HG02943 (cell line): ENCODE results near the gene EPS15.
"Not testable (repeated sequence)": the region's sequence is repeated elsewhere in the genome, so short reads cannot be mapped to it uniquely, and the experiment has no call there.

Source experiments
- ATAC-seq: cut with Tn5 transposase; IDR thresholded peaks from one replicate; pipeline ENCODE4 v1.9.1; 2021; ENCODE audit warnings: mild to moderate bottlenecking, low read depth, moderate library complexity; ENCODE audit not compliant: unreplicated experiment

EPS15 gene

DNA sequence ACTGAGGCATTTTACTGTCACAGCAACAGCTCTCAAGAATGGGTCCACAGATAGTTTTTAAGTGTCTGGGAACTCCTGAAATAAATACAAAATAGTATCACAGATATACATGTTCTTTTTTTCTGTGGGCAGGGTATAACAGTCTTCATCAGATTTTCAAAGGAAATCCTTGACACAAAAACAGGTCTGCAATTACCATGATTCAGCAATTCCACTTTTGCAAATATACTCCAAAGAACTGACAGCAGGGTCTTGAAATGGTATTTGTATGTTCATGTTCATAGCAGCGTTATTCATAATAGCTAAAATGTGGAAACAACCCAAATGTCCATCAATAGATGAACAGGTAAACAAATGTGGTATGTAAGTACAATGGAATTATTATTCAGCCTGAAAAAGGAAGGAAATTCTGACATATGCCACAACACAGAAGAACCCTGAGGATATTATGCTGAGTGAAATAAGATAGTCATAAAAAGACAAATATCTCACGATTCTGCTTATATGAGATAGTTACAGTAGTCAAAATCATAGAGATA is 85.0 kb downstream of the EPS15 start:
- no peak for ATAC-seq

DNA sequence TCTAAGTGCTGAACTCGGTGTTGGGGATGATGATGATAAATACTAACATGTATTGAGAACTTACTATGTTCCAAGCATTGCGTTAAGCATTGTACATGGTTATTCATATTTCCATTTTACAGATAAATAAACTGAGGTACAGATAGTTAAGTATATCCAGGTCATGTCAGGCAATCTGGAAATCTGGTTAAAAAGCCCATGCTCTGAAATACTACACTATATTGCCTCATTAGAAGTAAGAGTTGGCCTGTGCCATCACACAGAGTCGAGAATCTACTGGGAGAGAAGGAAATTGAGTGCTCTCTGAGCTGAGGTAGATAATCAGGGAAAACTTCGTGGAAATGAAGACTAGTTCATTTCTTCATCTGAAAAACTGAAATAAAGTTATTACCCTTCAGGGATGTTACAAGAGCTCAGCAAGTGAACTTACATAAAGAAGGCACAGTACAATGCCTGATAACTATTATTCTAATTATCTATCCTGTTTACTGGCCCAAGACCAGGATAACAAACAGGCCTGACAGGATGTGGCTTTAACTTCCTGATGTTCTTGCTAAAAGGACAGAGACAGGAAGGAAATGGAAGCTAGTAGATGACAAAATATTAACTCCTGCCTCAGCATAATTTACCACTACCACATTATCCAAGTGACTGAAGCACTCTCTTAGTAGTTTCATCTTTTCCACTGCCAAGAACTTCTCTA is 85.6 kb downstream of the EPS15 start:
- no peak for ATAC-seq

DNA sequence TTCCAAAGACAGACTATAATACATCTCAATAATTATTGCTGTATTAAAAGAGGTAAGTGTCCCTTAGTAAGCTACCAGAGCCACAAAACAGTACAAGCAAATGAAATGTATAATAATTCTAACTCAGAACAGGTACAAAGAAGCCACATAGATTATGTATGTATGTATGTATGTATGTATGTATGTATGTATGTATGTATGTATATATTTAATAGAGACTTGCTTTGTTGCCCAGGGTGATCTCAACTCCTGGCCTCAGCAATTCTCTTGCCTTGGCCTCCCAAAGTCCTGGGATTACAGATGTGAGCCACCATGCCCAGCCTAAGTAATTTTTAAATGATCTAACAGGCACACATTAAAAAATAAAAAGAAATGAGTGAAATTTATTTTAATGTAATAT is 86.9 kb downstream of the EPS15 start:
- no peak for ATAC-seq

DNA sequence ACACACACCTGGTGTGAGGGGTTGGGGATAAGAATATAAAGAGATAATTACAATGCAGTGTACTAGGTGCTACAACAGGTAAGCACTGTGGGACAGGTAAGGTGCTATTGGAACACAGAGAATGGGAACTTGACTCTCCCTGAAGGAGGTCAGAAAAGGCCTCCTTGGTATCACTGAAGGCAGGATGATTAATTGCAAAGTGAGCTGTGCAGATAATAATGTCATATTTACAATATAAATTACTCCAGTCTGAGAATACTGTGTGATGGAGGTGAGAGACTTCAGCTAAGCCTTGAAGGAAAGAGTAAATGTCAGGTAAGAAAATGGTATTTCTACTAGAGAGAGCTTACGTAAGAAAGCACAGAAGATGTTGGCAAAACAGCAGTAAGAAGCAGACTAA is 91.6 kb downstream of the EPS15 start:
- no peak for ATAC-seq

DNA sequence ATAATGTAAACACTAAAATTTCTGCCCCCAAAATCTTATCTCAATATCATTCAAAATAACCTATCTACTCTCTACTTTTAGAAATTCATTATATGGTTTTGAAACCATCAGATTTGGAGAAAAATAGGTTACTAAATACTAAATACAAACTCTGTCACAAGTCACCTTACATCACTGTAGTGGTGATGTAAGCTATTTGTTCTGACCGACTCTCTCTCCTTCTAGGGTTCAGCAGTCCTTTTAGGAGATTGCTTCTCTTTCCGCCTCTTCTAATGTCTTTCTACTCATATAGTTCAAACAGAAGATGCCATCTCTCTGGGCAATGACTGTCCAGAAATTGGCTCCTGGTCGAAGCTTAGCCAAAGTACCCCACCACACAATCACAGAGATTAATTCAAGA is 93.1 kb downstream of the EPS15 start:
- no peak for ATAC-seq

DNA sequence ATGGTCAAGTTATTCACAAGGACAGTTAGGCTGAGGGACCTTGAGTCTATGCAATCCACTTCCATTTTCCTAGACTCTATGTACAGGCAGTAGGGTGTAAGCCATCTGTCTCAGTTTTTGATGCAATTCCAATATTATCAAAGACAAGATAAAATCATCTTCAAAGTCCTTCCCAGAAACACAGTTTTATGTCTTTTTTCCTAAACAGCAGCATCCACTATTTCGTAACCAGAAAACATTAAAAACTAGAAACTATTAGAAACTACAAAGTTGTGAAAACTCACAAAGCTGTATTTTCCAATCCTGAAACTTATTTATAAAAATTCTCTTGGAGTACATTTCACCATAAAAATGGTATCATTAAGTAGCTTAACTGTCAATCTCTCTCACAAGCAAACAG is 93.8 kb downstream of the EPS15 start:
- ATAC-seq = no peak

DNA sequence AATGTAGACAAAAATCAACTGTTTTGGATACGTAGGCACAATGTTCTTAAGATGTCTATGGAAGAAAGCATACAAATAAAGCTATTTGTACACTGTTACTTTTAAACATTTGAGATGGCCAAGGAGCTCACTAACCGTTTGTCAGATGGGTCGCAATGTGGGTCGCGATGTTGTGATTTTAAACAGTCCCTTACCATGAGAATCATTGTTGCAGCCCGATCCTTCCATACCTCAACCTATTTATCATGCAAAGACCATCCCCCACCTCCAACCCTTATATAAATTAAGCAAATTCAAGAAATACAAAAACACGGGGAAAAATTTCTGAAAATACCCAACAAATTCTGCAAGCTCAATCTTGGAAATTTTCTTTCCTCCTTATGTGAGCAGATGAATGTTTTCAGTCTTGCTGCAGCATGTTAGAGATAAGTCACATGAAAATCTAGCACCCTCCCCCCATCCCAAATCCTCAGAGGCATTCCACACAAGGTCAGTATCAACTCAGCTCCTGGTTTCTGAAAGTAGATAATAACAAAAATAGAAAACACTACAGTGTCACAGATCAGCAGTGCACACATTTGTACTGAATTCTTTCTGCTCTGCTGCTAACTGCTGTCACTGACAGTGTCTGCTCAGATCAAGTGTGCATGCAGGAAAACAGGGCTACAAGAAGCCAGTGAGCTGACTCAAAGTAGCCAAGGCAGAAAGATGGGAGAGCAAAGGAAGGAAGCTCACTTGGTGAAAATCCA is 95.8 kb downstream of the EPS15 start:
- no peak for ATAC-seq

DNA sequence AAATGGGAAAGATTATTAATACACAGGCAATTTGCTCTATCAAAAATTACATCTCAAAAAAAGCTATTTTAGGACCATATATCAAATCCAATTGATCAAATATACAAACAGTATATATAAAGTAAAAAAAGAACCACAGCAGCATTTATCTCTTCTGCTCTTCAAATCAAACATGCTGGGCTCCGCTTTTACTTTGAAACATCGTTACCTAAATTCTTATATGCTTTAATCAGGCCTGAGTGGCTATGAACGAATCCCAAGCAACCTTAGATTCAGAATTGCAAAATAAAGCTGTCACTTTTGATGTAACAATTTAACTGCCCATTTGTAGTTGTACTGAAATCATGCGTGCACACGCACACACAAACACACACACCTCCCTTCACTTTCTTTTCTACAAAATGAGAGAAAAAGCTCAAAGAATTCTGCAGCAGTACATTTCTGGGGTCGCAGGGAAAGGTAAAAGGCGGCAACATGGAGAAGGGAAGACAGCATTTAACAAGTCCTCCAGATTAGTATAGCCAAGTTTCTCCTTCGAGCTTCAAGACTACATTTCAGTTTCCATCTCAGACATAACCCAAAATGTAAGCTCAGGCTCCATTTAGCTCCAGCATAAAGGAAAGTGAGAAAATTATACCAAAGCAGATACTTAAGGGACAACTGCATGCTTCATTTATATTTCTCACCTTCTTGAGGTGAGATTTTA is 96.5 kb downstream of the EPS15 start:
- ATAC-seq = no peak

DNA sequence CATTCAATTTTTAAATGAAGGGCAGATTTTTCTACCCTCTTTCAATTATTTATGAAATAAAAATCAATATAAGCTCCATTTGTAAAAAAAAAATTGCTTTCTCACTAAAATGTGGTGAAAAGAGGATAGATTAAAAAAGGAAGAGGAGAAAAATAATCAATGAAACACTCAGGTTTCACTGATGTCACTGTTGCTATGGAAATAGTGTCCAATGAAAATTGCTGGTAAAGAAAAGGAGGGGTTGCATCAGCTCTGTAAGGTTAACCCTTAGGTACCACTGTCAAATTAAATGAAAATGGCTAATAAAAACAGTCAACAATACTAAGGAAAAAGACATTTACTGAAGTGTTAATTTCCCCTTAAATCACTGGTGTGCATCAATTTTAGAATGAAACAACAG is 97.1 kb downstream of the EPS15 start:
- ATAC-seq = no peak

DNA sequence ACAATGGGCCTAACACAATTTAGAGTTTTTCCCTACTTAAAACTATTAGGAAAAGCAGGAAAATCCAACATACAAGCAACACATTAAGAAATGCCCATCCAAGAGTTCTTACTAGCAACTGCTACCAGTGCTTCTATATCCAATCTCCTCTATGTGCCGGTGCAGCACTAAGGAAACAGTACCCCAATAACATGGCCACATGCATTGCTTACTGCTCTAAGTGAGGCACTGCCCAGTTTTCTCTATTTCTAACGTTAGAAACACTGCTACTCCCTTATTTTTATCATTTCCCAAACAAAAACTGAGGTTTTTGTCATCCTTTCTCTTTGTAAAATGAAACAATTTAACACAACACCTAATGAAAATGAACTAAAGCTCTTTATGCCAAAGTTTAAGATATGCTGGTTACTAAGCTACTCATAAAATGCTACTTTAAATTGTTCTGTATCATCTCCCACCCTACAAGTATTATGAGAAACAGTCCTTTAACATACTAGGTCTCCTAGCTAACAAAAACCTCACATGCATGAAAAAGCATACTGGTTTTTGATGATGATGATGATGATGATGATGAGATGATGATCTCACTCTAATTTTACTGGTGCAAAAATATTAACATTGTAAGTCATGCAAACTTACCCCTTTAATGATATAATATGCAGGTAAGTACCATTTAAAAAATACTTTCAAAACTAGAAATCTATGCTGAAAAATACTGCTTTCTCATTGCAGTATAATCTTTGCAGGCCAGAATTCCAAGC is 98.0 kb downstream of the EPS15 start:
- no peak for ATAC-seq

DNA sequence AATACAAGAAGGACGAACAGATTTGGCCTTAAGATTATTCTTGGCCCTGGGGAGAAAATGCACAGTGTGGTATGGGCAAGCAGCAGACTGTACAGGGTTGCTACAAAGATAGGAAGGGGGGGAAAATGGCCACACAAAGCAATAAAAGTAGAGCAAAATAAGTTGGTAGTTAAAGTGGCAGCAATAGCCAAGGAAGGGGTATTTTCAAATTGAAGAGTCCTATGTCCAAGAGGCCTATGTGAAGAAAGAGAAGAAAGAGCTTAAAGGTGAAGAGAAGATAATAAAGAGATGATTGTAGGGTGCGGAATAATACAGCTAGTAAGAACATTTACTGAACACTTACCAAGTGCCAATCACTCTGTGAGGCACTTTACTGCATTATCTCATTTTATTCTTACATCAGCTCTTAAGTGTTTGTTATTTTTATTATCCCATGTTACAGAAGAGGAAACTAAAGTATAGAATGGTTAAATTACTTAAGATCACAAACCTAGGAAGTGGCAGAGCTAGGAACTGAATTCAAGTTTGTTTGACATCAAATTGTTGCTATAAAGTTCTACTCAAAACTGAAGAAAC is 100.6 kb downstream of the EPS15 start:
- ATAC-seq = no peak

DNA sequence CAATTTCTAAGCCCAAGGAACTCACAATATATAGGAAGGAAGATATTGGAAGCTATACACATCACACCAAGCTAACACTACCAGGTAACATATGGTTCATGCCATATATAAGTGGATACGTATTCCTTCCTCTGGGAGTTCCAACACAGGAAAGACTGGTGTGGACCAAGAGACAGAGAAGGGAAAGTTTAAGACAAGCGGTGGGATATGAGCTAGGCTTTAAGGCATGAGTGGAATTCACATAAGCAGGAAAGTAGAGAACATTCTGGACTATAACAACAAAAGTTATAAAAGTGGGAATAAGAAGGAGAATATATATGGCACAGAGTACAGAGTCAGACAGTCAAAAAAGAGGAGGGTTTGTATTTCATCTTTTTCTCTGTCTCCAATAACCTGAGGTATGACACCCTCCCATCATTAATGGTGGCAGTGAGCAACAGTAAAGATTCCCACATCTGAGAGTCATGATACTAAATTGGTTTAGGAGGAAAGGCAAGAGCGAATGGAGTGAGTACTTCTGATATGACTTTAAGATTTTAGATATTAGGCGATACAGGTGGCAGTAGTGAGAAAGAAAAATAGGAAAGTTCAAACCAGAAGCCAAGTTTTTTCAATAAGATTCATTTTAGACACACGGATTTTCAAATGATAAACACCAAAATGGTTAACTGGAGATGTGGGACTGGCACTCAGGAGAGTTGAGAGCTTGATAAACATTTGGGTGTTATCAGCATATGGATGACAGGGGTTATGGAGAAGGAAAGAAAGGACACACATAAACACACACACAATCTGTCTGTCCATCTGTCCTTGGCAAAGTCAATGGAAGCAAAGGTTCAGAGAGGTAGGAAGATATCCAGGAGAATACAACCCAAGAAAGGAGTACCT is 101.3 kb downstream of the EPS15 start:
- ATAC-seq = no peak

DNA sequence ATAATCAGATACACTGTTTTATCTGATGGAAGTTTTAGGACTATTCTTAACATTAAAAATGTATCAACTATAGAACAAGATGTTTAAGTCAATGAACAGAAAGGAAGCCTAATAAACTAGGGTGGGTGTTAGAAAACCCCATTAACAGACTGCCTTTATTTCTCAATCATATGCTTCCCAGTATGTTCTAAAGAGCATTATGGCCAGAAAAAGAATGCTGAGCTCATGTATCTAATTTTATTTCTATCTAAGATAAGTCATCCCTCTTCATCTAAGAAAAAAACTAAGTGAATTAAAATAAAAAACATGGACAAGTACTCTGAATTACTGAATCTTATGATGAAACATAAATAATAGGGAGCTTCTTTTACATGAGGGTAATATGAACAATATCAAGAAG is 102.2 kb downstream of the EPS15 start:
- ATAC-seq = no peak

DNA sequence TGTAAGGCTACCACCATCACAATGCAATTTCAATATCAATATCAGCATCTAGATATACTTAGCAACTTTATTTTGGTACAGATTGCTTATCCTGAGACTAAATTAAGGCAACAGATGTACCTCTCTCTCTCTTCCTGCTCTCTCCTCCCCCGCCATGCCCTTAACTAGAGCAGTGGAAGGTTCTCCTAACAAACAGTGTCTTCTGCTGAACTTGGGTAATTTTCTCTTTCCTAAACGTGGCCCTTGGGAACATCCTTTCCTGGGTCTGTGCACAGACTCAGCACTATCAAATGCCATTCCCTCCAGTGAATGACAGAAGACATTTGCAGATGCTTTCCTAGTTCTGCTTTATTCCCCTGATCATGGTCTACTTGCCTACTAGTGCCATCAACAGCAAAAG is 103.1 kb downstream of the EPS15 start:
- ATAC-seq = no peak

DNA sequence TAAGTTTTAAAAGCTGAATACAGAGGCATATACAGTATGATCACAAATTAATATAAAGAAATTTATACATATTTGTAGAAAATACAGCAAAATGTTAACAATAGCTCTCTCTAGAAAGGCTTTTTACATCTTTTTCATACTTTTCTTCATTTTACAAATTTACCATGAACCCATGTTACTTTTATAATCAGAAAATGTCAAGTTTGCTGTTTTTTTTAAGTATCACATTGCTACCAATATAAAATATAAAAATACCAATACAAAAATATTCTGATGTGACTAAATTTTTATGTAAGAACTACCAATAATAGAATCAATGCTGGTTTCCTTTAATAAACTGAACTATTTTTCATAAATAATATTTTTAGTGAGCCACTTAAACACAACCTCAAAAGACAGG is 104.3 kb downstream of the EPS15 start:
- ATAC-seq = no peak

DNA sequence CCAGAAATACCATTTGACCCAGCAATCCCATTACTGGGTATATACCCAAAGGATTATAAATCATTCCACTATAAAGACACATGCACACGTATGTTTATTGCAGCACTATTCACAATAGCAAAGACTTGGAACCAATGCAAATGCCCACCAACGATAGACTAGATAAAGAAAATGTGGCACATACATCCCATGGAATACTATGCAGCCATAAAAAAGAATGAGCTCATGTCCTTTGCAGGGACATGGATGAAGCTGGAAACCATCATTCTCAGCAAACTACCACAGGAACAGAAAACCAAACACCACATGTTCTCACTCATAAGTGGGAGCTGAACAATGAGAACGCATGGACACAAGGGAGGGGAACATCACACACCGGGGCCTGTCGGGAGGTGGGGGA is 107.2 kb downstream of the EPS15 start:
- ATAC-seq = not testable (repeated sequence)

DNA sequence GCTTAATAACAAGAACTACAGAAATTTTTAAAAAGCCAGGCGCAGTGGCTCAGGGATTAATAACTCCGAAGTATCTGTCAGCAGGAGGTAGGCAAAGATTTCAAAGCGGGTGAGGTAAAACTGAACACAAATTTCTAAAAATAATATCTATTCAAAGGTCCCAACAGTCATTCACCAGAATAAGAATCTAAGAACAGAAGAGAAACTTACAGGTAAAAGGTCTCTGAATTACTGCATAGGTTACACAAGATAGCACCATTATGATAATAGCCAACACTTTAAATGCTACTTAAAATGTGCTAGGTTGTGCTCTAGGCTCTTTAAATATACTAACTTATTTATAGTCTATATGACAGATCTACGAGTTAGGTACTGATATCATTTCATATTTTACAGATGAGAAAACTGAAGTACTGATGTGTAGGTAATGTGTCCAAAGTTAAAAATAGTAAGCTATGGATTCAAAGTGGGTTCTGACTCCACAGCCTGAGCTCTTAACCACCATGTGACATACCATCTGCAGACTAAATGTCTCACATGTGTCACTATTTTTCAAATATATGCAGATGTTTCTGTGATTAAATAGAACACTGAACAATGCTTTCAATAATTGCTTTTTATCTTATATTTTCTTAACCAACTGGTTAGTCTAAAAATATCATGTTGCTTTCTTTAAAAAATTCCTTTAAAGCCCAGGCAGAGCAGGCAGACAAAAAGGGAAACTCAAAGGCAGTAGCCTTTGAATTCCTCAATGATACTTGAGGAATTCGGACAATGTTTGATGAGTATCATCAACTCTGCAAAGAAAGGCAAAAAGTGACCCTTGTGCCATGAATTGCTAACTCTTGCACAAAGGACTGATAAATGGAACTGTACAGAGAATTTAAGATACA is 108.3 kb downstream of the EPS15 start:
- ATAC-seq = no peak

DNA sequence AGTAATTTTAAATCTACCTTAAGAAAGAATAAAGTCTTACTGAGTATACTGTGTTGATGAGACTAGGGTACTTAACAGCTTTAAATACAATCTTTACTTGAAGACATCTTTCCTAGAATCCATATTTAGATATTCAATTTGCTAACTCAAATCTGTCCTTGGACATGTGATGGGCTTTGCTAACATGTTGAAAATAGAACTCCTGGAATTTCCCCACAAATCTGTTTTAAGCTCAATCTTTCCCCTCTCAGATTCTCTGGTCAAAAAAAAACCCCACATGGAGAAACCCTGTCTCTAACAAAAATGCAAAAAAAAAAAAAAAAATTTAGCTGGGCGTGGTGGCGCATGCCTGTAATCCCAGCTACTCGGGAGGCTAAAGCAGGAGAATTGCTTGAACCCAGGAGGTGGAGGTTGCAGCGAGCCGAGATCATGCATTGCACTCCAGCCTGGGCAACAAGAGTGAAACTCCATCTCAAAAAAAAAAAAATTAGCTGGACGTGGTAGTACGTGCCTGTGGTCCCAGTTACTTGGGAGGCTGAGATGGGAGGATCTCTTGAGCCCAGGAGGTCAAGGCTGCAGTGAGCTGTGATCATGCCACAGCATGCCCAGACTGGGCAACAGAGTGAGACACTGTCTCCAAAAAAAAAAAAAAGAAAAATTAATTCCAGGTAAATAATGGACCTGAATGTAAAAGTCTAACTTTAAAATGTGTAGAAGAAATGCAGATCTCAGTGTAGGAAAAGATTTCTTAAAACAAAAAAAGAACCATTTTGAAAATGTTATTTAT is 109.1 kb downstream of the EPS15 start:
- ATAC-seq = not testable (repeated sequence)
